Body of pancreas (tissue), 4 donors: ENCODE data around the gene NOP9. TPM values are rescaled to one million over a fixed set of nuclear protein-coding genes. Genes with fewer than 3 reads are reported as not detected.
"Not testable (repeated sequence)": the region's sequence is repeated elsewhere in the genome, so short reads cannot be mapped to it uniquely, and the experiment has no call there.

Experiments used
- ATAC-seq: fragments of 150-250 bp; one replicate; pipeline ENCODE4 v1.9.1; 2016
- DNase-seq, 4 donors: peaks; one replicate each; pipeline ENCODE4 v3.0.0-alpha.2; 2019
- H3K27ac ChIP-seq, 4 donors: fragments of 200-600 bp; sonication (generic); 1 replicate in 3 of 4; 2 replicates in 1 of 4; pipeline versions ENCODE4 v1.5.1 to v1.6.1; 2016 to 2019; ENCODE audit warnings: mild to moderate bottlenecking in 1 of 4, mixed read lengths in 1 of 4, moderate library complexity in 1 of 4
- H3K27me3 ChIP-seq, 2 donors: fragments of 200-600 bp; sonication (generic); one replicate each; pipeline ENCODE4 v1.6.0; 2016; ENCODE audit warnings: mild to moderate bottlenecking in 1 of 2
- H3K36me3 ChIP-seq, 2 donors: fragments of 200-600 bp; sonication (generic); replicated peaks in 1 of 2; 2 replicates each; pipeline ENCODE4 v1.5.1; 2016; ENCODE audit warnings: low read depth in 2 of 2; ENCODE audit not compliant: insufficient read depth in 1 of 2
- H3K4me1 ChIP-seq: fragments of 200-600 bp; sonication (generic); one replicate; pipeline ENCODE4 v1.6.0; 2016
- H3K4me3 ChIP-seq, 2 donors: fragments of 200-600 bp; sonication (generic); 1 replicate in 1 of 2; 2 replicates in 1 of 2; pipeline ENCODE4 v1.5.1; 2016 to 2019
- H3K9me3 ChIP-seq, 3 donors: fragments of 200-600 bp; sonication (generic); 1 replicate in 2 of 3; 2 replicates in 1 of 3; pipeline ENCODE4 v1.5.1; 2016
- CTCF ChIP-seq, 7 experiments: fragments of 450-650 bp in 4 of 7; fragments of 200-600 bp in 3 of 7; sonication (generic) in 3 of 7; IDR thresholded peaks; one replicate each; pipeline ENCODE4 v1.5.1; 2016 to 2019; ENCODE audit warnings: antibody characterized with exemption in 7 of 7
- POLR2A ChIP-seq, 3 donors: fragments of 450-650 bp; IDR thresholded peaks; one replicate each; pipeline ENCODE4 v1.6.1; 2016; ENCODE audit warnings: antibody characterized with exemption in 3 of 3, mild to moderate bottlenecking in 2 of 3
- WGBS, 2 donors: methylation state at CpG; one replicate each; pipeline ENCODE4 v1.1.5; 2017; 5-methylcytosine and 5-hydroxymethylcytosine counted together
- intact Hi-C: fragments of 100-400 bp; cut with DNase I; formaldehyde crosslinking; loops from one replicate; pipeline ENCODE4 v1.15.1; 2023
- small RNA-seq: library from RNA; depleted of rRNA; stranded (forward); fragments of <200 nt; gene quantifications from one replicate; pipeline ENCODE3, GENCODE V24; 2016
- total RNA-seq, 2 donors: library from RNA; depleted of rRNA; stranded (reverse); fragments of >200 nt; gene quantifications; one replicate each; pipeline ENCODE4 v1.1.0, GENCODE V29; 2016

The NOP9 gene
- total RNA-seq, 2 donors from 2014 or later, result 10.6 to 12.2 TPM

DNA sequence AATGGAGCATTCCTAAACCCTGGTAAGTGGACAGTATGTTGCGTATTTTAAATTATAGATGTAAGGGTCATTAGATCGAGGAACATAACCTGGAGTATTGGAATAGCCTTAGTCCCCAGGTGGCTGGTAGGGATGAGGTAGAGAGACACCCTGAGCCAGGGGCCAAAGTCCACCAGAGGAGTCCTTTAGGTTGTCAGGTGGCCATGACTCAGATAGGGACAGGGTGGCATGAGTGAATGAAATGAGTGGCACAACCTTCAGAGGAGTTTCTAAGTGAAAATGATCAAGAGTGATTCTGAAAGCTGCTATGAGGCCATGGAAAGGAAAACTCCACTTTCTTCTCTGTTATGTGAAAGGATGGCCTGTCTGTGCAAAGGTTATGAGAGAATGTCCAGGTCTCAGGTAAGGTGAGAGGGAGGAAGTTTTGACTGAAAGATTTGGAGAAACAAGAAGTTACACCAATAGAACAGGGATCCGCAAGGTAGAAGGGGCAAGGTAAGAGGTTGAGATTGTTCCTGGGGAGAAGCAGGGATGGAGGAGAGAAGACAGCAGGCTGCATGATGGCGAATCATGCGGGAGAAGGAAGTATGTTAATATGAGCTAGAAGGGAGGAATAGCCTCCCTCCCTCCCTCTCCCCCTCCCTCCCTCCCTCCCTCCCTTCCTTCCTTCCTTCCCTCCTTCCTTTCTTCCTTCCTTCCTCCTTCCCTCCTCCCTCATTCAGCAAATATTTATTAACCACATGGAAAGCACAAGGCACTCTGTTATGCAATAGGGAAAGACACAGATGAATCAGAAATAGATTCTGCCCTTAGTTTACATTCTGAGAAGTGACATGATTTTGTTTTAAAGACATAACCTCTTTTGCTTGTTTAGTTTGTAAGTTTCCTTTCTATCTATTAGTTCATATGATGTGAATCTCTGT, 54.2 kb downstream of the NOP9 start:
- ATAC-seq, result no peak
- no peak overlapping the region for H3K4me3 ChIP-seq
- H3K9me3 ChIP-seq, result no peaks in the 10 kb centered on the region
- DNase-seq, result no peak
- intact Hi-C loops, result no loop called here
- no peaks in the 10 kb centered on the region for H3K27me3 ChIP-seq
- WGBS, 2 donors, result 82 to 84% methylated on average over 5 of the region's 5 CpGs
- H3K4me1 ChIP-seq, result peaks cover 3% of the 10 kb centered on the region
- TF ChIP-seq CTCF (IDR thresholded peaks at IDR 0.05) (no peak), POLR2A (IDR thresholded peaks at IDR 0.05) (no peak)
- H3K36me3 ChIP-seq, result no peaks in the 10 kb centered on the region
- H3K27ac ChIP-seq, result no peak overlapping the region

DNA sequence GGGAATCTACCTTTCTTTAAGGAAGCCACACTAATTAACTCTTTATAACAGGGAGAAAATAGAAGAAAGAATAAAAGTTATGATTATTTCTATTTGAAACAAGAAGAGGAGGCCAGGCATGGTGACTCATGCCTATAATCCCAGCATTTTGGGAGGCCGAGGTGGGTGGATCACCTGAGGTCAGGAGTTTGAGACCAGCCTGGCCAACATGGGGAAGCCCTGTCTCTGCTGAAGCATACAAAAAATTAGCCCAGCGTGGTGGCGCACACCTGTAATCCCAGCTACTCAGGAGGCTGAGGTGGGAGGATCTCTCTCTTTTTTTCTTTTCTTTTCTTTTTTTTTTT, 54.8 kb downstream of the NOP9 start:
- 72 to 73% methylated on average over 3 of the region's 3 CpGs for WGBS, 2 donors
- H3K36me3 ChIP-seq, H3K9me3 ChIP-seq, intact Hi-C loops, H3K27me3 ChIP-seq, H3K4me3 ChIP-seq, H3K27ac ChIP-seq, ATAC-seq, H3K4me1 ChIP-seq, DNase-seq: not testable (repeated sequence)

DNA sequence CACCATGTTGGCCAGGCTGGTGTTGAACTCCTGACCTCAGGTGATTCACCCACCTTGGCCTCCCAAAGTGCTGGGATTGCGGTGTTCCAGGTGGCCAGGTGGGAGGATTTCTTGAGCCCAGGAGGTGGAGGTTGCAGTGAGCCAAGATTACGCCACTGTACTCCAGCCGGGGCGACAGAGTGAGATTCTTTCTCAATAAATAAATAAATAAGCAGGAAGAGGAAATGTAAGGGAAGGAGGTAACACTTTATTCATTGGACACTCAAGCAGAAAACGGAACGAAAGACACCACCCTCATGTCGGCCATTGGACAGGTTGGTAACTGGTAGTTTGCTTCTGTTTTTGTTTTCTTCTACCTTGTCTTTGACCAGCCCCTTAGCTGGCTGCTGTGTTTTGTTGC, 55.4 kb downstream of the NOP9 start:
- no peak for TF ChIP-seq CTCF (IDR thresholded peaks at IDR 0.05)
- no peak for TF ChIP-seq POLR2A (IDR thresholded peaks at IDR 0.05)
- WGBS, 2 donors, result 84 to 87% methylated on average over 7 of the region's 7 CpGs
- DNase-seq (no peak), ATAC-seq (no peak)
- no peaks in the 10 kb centered on the region for H3K9me3 ChIP-seq
- intact Hi-C loops, result no loop called here
- H3K4me1 ChIP-seq, result peaks cover 3% of the 10 kb centered on the region
- H3K27me3 ChIP-seq, result no peaks in the 10 kb centered on the region
- no peaks in the 10 kb centered on the region for H3K36me3 ChIP-seq
- H3K4me3 ChIP-seq, result no peak overlapping the region
- no peak overlapping the region for H3K27ac ChIP-seq

GRCh38 chr14:24356208-24356607, 56.6 kb downstream of the NOP9 start:
- Histone ChIP-seq H3K27me3 (no peaks in the 10 kb centered on the region), H3K4me3 (no peak overlapping the region), H3K36me3 (no peaks in the 10 kb centered on the region), H3K4me1 (peaks cover 3% of the 10 kb centered on the region), H3K27ac (no peak overlapping the region), H3K9me3 (no peaks in the 10 kb centered on the region)
- ATAC-seq, result no peak
- DNase-seq, result no peak
- intact Hi-C loops, result no loop called here
- WGBS, 2 donors, result 78% methylated on average over 4 of the region's 4 CpGs
- TF ChIP-seq CTCF (IDR thresholded peaks at IDR 0.05), result no peak
- TF ChIP-seq POLR2A (IDR thresholded peaks at IDR 0.05), result no peak

Small RNA genes lying within 50 kb of the gene (small RNA-seq; reads per million reads assigned to genes)
- gene RF00026, result not detected

Other genes starting within 250 kb of the NOP9 start
- gene CARMIL3, start 247.8 kb upstream of the NOP9 start, total RNA-seq, result under 1 TPM; 0.78 to 0.99 TPM
- gene CPNE6, start 228.3 kb upstream of the NOP9 start, total RNA-seq, result not detected
- gene PCK2, start 205.5 kb upstream of the NOP9 start, total RNA-seq, result 10 to 100 TPM; 20.4 to 29.8 TPM
- gene DCAF11, start 185.1 kb upstream of the NOP9 start, total RNA-seq, result 100 to 1,000 TPM in 1 of 2 donors, 10 to 100 TPM in 1; 77.1 to 128 TPM
- 1 to 10 TPM; 2.1 to 2.6 TPM for gene NRL, start 184.9 kb upstream of the NOP9 start, total RNA-seq
- 10 to 100 TPM in 1 of 2 donors, 1 to 10 TPM in 1; 6.3 to 12.2 TPM for gene FITM1, start 169.2 kb upstream of the NOP9 start, total RNA-seq
- 10 to 100 TPM; 78.4 to 93.7 TPM for gene PSME1, start 163.7 kb upstream of the NOP9 start, total RNA-seq
- 10 to 100 TPM in 1 of 2 donors, 1 to 10 TPM in 1; 9.9 to 21.1 TPM for gene EMC9, start 158.3 kb upstream of the NOP9 start, total RNA-seq
- 10 to 100 TPM; 29.3 to 30.4 TPM for gene PSME2, start 153.2 kb upstream of the NOP9 start, total RNA-seq
- gene RNF31, start 152.4 kb upstream of the NOP9 start, total RNA-seq, result 10 to 100 TPM; 38.1 to 83.1 TPM
- gene IRF9, start 138.6 kb upstream of the NOP9 start, total RNA-seq, result 10 to 100 TPM; 12.5 to 21.5 TPM
- 1 to 10 TPM; 7.8 to 8.9 TPM for gene REC8, start 127.8 kb upstream of the NOP9 start, total RNA-seq
- gene IPO4, start 111.0 kb upstream of the NOP9 start, total RNA-seq, result 10 to 100 TPM; 30.4 to 73.5 TPM
- 10 to 100 TPM; 57.9 to 59.7 TPM for gene TM9SF1, start 104.4 kb upstream of the NOP9 start, total RNA-seq
- under 1 TPM in 1 of 2 donors, not detected in 1; 0.26 TPM for gene TSSK4, start 94.2 kb upstream of the NOP9 start, total RNA-seq
- 10 to 100 TPM; 28.5 to 32.0 TPM for gene CHMP4A, start 86.4 kb upstream of the NOP9 start, total RNA-seq
- 10 to 100 TPM in 1 of 2 donors, 1 to 10 TPM in 1; 2.0 to 18.9 TPM for gene MDP1, start 83.8 kb upstream of the NOP9 start, total RNA-seq
- 10 to 100 TPM; 28.7 to 77.6 TPM for gene NEDD8, start 67.5 kb upstream of the NOP9 start, total RNA-seq
- gene GMPR2, start 66.9 kb upstream of the NOP9 start, total RNA-seq, result 10 to 100 TPM; 30.9 to 41.9 TPM
- 10 to 100 TPM; 28.3 to 35.3 TPM for gene TINF2, start 57.2 kb upstream of the NOP9 start, total RNA-seq
- 10 to 100 TPM in 1 of 2 donors, 1 to 10 TPM in 1; 2.9 to 13.8 TPM for gene TGM1, start 36.7 kb upstream of the NOP9 start, total RNA-seq
- gene RABGGTA, start 28.3 kb upstream of the NOP9 start, total RNA-seq, result 10 to 100 TPM; 18.4 to 90.0 TPM
- 10 to 100 TPM; 18.8 to 31.4 TPM for gene DHRS1, start 70 bp upstream of the NOP9 start, total RNA-seq
- gene CIDEB, start 8.1 kb downstream of the NOP9 start, total RNA-seq, result 10 to 100 TPM; 19.1 to 34.0 TPM
- 10 to 100 TPM; 10.9 to 31.3 TPM for gene LTB4R2, start 10.3 kb downstream of the NOP9 start, total RNA-seq
- gene LTB4R, start 11.7 kb downstream of the NOP9 start, total RNA-seq, result 1 to 10 TPM; 3.6 to 9.1 TPM
- gene ADCY4, start 35.2 kb downstream of the NOP9 start, total RNA-seq, result 10 to 100 TPM; 10.6 to 14.8 TPM
- gene RIPK3, start 40.1 kb downstream of the NOP9 start, total RNA-seq, result 1 to 10 TPM; 6.0 to 9.9 TPM
- gene NFATC4, start 68.3 kb downstream of the NOP9 start, total RNA-seq, result 10 to 100 TPM; 11.9 to 19.8 TPM
- 1 to 10 TPM; 7.3 to 7.5 TPM for gene NYNRIN, start 99.2 kb downstream of the NOP9 start, total RNA-seq
- 1 to 10 TPM in 1 of 2 donors, under 1 TPM in 1; 0.33 to 4.9 TPM for gene CBLN3, start 129.8 kb downstream of the NOP9 start, total RNA-seq
- 10 to 100 TPM; 43.8 TPM for gene KHNYN, start 130.1 kb downstream of the NOP9 start, total RNA-seq
- gene SDR39U1, start 142.9 kb downstream of the NOP9 start, total RNA-seq, result 10 to 100 TPM; 34.8 to 63.6 TPM
- not detected for gene CMA1, start 208.4 kb downstream of the NOP9 start, total RNA-seq